GM12872 (cell line): ENCODE results near the gene PHC2.

ENCODE experiments used
- CTCF ChIP-seq: IDR thresholded peaks from 3 replicates; pipeline ENCODE4 v1.5.1; 2011; ENCODE audit warnings: low read depth, mild to moderate bottlenecking, low read length, moderate library complexity; ENCODE audit not compliant: insufficient read depth

The PHC2 gene

GRCh38 chr1:33469691-33470090 is 38.8 kb upstream of the PHC2 start:
- no peak for TF ChIP-seq CTCF

DNA sequence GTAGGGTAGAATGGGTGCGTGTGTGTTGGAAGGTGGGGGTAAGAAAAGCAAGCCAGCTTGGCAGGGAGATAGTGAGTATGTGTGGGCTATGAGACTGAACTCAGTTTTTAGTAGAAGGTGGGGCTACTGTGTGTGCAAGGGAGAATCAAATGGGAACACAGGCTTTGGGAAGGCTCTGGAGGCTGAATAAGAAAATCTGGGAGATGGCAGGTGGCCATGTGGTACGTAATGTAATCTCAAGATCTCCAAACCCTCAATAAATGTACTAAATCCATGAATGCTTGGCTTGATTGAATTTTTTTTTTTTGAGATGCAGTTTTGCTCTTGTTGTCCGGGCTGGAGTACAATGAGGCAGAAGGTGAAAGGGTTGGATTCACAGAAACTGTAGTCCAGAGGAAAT is 38.1 kb upstream of the PHC2 start:
- TF ChIP-seq CTCF = no peak

DNA sequence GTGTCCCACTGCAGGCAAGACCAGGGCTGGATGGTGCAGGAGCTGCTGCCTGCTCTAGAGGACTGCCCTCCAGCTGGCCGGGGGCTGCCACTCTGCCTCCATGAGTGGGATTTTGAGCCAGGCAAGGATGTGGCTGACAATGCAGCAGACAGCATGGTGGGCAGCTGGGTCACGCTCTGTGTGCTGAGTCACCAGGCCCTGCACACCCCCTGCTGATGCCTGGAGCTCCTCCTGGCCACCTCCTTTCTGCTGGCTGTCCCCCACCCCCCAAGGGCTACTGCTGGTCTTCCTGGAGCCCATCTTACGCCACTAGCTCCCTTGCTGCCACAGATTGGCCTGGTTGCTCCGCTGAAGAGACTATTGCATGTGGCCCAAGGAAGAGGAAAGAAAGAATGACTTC is 37.6 kb upstream of the PHC2 start:
- no peak for TF ChIP-seq CTCF

DNA sequence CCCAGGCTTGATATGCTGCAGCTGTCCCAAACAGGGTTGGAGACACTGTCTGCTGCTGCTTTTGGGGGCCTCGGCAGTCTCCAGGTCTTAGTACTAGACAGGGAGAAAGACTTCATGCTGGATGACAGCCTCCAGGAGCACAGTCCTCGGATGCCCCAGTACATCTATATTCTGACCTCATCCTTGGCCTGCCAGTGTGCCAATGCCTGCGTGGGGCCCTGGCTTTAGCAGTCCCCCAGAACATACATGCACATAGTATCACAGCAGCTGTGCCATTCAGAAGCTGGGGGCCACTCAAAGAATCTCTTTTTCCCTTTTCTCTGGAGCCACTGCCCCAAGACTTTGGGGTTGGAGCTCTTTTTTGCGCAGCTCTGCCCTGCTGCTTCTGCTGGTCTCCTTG is 37.1 kb upstream of the PHC2 start:
- TF ChIP-seq CTCF = no peak

DNA sequence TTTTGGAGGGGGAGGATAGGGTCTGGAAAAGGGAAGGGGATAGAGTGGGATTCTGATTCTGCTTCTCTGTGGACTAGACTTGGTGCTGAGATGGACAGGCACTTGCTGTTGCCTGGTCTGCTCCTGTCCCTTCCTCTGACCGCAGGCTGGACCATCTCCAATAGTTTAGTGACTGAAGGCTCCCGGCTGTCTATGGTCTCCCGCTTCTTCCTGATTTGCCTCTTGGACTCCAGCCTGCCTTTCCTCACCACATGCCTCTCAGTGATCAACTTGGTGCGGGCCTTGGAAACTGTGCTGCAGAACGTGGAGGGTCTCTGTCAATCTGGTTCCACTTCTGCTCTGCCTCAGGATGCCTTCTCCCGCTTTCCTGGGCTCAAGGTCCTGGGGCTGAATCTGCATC is 35.3 kb upstream of the PHC2 start:
- TF ChIP-seq CTCF = no peak

GRCh38 chr1:33465316-33465715 is 34.4 kb upstream of the PHC2 start:
- TF ChIP-seq CTCF = no peak

- TF ChIP-seq CTCF = no peak
Observed at GRCh38 chr1:33464552-33464951, 33.7 kb upstream of the PHC2 start.
